Lung microvascular endothelial cell (primary cell): ENCODE measurements around the gene MARCHF5. TPM values are rescaled to one million over a fixed set of nuclear protein-coding genes. Genes with fewer than 3 reads are reported as not detected.
A peak's percentile ranks its signal among the peaks of the same experiment; 100 is the strongest.
"Not testable (repeated sequence)": the region's sequence is repeated elsewhere in the genome, so short reads cannot be mapped to it uniquely, and the experiment has no call there.

ENCODE experiments used
- DNase-seq, 2 donors: peaks; one replicate each; pipeline versions ENCODE4 v3.0.0 to v3.0.0-alpha.2; 2010; ENCODE audit warnings: low read depth in 2 of 2
- total RNA-seq: library from RNA; depleted of rRNA; stranded (reverse); fragments of >200 nt; gene quantifications from 2 replicates; pipeline ENCODE4 v1.2.1, GENCODE V29; 2014

The MARCHF5 gene
- total RNA-seq, 1 donor from 2014 or later: 21.6 TPM

GRCh38 chr10:92305133-92306072, 14.4 kb downstream of the MARCHF5 start:
- no peak for DNase-seq

DNA sequence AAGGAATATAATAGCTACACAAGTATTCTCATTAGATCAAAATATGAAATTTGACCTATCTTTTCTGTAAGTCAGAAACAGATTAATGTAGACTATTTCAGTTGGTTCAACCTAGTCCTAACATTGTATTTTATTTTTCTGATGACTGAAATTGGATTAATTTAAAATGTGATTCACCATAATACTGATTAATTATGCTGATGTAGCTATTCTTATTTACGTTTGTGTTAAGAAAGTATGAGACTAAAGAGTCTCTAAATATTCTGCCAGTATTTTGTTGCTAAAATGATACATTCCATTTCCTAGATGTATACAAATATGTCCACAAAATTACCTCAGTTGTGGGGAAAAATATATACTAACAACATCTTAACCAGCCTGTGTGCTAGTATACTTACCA, 18.3 kb downstream of the MARCHF5 start:
- DNase-seq: no peak

GRCh38 chr10:92313750-92314149, 22.8 kb downstream of the MARCHF5 start:
- no peak for DNase-seq

DNA sequence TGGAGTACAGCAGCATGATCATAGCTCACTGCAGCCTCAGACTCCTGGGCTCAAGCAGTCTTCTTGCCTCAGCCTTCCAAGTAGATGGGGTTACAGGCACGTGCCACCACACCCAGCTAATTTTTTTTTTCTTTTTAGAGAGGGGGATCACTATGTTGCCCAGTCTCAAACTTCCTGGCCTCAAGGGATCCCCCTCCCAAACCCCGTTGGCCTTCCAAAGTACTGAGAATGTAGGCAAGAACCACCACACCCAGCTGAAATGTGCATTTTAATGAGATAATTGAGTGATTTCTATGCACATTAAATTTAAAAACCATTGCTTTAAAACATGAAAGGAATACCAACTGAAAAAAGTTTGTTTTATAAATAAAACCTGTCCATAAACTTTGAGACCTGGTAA, 25.6 kb downstream of the MARCHF5 start:
- DNase-seq: no peak

GRCh38 chr10:92323079-92323478, 32.1 kb downstream of the MARCHF5 start:
- no peak for DNase-seq

DNA sequence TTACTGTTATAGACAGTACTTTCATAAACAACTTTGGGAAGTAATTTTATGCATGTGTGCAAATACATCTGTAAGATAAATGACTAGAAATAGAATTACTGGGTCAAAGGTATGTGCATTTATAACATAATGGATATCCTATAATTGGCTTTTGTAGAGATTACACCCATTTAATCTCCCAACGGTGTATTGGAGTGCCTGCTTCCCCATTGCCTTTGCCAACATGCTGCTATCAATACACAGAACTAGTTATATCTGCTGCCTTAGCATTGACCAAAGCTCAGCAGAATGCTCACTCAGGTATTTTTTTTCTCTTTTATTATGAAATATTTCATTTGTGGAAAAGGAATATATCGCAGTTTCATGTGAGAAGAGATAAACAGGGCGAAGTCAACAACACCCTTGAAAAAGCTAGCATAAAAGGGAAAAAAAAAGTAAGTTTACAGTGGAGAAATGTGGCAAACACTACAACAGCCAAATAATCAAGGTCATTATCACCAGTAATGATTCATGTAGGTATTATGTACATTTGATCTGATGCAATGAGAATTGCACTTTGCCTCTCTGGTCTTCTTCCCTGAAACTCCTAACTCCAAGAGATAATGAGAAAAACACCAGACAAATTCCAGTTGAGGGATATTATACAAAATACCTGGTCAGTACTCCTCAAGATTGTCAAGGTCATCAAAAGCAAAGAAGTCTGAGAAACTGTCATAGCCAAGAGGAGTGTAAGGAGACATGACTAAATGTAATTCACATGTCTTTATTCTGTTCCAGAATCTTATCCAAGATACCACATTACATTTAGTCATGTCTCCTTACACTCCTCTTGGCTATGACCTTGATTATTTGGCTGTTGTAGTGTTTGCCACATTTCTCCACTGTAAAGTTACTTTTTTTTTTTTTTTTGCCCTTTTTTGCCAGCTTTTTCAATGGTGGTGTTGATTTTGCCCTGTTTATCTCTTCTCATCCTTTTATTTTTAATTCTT, 36.8 kb downstream of the MARCHF5 start:
- no peak for DNase-seq

DNA sequence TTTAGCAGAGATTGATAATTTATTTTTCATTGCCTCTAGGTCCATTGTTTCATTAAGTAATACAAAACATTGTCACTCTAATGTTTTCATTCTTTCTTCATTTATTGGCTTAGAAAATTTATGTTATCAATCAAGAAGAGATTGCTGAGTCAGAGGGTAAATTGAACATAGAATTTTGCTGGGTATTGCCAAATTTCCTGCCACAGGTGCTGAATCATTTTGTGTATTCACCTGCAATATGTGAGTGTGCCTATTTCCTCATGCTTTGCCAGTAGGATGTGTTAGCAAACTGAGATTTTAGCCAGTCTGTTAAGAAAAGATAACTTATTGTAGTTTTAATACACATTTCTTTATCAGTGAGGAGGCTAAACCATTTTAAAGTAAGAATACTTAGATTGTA, 38.0 kb downstream of the MARCHF5 start:
- DNase-seq: peak in 1 of 2 donors; percentile 17

GRCh38 chr10:92329927-92330326, 39.0 kb downstream of the MARCHF5 start:
- not testable (repeated sequence) for DNase-seq

DNA sequence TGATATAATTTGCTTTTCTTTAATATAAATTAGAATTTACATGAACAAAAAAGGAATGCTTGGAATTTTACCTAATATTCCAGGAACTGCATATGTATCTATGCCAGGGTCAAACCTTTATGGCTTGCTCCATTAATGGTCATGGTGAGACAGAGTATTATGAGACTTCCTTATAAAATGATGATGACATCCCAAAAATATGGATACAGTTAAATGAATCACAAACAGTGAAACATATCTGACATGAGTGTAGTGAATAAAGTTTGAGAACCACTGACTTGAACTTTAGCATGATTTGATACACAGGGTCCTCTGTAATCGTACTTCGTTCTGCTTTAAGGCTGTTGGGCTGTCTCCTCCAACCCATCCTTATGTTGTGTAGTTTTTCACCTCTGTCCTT, 51.8 kb downstream of the MARCHF5 start:
- no peak for DNase-seq

- not testable (repeated sequence) for DNase-seq
Measured at GRCh38 chr10:92345575-92345974, 54.6 kb downstream of the MARCHF5 start.

DNA sequence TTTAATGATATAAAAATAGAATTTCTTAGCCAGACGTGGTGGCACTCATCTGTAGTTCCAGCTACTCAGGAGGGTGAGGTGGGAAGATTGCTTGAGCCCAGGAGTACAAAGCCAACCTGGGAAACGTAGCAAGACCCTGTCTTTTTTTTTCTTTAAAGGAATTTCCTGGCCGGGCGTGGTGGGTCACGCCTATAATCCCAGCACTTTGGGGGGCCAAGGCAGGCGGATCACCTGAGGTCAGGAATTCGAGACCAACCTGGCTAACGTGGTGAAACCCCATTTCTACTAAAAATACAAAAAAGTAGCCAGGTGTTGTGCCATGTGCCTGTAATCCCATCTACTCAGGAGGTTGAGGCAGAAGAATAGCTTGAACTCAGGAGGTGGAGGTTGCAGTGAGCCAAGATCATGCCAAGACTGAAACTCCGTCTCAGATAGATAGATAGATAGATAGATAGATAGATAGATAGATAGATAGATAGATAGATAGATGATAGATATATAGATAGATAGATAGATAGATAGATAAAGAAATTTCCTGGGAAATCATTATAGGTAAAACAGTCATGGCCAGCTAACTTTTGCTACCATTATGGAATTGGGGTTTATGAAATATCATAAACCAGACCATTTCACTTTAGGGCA, 56.2 kb downstream of the MARCHF5 start:
- DNase-seq: not testable (repeated sequence)

DNA sequence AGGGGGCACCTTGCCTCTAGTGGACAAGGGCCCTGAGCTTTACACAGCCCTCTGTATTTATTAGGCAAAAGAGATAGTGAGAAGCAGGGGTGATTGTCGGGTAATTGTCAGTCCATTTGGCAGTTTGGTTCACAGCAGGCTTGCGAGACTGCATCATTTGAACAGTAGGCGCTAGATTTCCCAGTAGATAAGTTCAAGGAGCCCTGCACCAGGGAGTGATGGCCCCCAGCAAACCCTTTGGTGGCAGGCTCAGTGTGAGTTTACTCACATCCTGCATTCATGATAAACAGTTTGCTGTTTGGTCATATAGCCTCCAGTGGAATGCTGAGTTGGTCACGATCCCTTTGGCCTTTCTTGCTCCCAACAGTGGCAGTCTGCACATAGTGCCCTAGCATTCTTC, 59.4 kb downstream of the MARCHF5 start:
- DNase-seq: no peak

DNA sequence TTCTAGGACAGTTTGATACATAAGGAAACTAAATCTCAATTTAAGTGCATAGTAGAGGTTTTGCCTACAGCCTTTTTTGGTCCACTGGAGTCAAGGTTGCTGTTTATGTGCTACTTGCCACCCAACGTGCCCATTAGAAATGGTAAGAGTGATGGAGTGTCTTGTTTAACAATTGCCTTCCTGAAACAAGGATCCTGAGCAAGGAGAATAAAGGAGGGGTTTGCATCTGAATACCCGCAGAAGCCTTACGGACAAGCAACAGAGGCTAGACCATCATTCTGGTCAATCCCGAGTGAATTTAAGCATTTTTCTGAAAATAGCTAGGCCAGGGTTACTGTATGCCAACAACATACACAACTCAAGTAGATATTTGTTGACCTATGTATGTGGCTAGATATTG, 63.6 kb downstream of the MARCHF5 start:
- no peak for DNase-seq

DNA sequence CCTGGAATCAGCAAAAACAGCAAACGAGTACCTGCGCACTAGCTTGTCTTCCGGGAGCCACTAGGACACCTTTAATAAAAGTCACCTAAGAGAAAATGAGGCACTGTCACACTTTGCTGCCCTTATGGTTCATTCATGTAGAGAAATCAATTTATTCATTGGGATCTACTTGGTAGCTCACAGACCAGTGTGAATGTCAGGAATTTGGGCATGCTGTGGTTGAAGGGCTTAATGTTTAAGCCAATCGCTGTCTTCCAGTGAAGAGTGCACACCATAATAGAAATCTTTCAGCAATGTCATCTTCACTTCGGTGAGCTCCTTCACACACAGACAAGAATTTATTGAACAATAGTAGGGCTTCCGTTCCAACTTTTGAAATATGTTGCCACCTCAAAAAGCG, 65.1 kb downstream of the MARCHF5 start:
- no peak for DNase-seq

DNA sequence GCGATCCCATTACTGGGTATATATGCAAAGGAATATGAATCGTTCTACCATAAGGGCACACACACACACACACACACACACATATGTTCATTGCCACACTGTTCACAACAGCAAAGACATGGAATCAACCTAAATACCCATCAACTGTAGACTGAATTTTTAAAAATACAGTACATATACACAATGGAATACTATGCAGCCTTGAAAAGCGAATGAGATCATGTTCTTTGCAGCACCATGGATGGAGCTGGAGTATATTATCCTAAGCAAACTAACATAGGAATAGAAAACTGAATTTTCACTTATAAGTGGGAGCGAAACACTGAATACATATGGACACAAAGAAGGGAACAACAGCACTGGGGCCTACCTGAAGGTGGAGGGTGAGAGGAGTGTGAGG, 72.5 kb downstream of the MARCHF5 start:
- DNase-seq: no peak

DNA sequence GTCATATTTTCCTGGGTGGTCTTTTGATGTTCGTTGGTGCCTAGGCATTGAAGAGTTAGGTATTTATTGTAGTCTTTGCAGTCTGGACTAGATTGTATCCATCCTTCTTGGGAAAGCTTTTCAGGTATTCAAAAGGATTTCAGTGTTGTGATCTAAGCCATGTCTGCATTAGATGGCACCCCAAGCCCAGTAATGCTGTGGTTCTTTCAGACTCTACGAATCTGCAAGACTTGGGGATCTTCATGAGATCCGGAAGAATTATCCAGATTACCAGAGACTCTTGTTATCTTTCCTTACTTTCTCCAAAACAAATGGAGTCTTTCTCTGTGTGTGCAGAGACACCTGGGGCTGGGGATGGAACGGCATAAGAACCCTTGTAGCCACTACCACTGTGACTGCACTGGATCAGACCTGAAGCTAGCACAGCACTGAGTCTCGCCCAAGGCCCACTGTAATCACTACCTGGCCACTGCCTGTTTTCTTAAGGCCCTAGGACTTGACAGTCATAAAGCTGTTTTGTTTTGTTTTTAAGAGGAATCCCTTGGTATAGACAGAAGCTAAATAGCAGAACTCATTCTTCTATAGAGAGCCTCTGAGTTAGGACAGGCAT, 75.5 kb downstream of the MARCHF5 start:
- no peak for DNase-seq

- DNase-seq: no peak
Measured at GRCh38 chr10:92377962-92378361, 87.0 kb downstream of the MARCHF5 start.

GRCh38 chr10:92381543-92381954, 90.6 kb downstream of the MARCHF5 start:
- DNase-seq: peak in 1 of 2 donors; percentile 18

DNA sequence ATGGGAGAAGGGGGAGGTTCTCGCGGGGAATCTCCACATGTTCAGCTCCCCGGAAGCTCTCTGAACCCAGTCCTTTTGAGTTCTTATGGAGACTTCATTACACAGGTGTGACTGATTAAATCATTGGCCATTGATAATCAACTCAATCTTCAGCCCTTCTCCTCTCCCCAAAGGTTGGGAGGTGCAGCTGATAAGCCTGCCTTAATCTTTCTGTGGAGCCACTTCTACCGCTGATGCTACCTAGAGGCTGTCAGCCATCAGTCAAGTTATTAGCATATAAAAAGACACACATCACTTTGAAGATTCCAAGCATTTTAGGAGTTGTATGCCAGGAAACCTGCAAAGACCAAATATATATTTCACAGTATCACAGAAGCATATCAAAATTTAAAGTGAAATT, 91.7 kb downstream of the MARCHF5 start:
- DNase-seq: no peak

DNA sequence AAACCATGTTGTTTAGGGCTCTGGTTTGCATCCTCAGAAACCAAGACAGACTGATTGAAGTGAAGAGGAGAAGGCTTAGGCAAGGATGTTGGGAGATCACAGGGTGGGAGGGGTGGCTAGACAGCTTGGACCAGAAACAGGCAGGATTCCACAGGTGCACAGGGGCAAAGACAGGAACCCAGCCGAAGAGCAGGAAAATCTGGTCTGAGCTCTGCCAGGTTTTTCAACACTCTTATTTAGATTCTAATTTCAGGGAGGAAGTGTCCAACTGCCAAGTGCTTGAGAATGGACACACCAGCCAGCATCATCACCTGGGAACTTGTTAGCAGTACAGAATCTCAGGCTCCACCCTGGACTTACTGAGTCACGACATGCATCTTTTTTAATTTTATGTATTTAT, 93.8 kb downstream of the MARCHF5 start:
- DNase-seq: no peak

DNA sequence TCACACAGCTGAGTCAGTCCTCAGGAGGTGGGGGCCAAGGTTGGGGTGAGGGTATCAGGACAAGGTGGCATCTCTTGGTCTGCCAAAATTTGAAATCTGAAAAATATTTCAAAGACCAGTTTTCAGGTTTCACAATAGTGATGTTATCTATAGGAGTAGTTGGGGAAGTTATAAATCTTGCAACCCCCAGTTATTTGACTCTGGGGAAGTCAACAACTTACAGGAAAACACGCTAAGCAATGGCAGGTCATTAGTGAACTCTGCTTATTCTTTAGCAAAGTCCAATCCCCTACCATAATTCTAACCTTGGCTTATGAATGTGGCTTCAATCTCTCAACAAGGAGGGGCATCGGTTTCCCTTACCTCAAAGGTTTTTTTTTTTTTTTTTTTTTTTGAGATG, 94.9 kb downstream of the MARCHF5 start:
- DNase-seq: no peak
